HepG2 (cell line): ENCODE results near the gene CPS1. TPM values are rescaled to one million over a fixed set of nuclear protein-coding genes. Genes with fewer than 3 reads are reported as not detected.
A peak's percentile ranks its signal among the peaks of the same experiment; 100 is the strongest.

Experiments used
- BHLHE40 ChIP-seq: IDR thresholded peaks from 2 replicates; pipeline ENCODE4 v1.6.1; 2011; ENCODE audit warnings: low read length, improper control_type of control experiment
- BRCA1 ChIP-seq: sonication (generic); formaldehyde crosslinking; IDR thresholded peaks from 2 replicates; pipeline ENCODE4 v1.4.0; 2020; ENCODE audit warnings: missing genetic modification reagents
- DPF2 ChIP-seq: sonication (generic); formaldehyde crosslinking; IDR thresholded peaks from 2 replicates; pipeline ENCODE4 v1.4.0; 2020; ENCODE audit warnings: mild to moderate bottlenecking, low read depth, missing genetic modification reagents, borderline replicate concordance
- FOXK1 ChIP-seq: sonication (generic); formaldehyde crosslinking; IDR thresholded peaks from 2 replicates; pipeline ENCODE4 v1.4.0; 2020; ENCODE audit warnings: low read depth, missing genetic modification reagents, borderline replicate concordance
- HBP1 ChIP-seq: IDR thresholded peaks from 2 replicates; pipeline ENCODE4 v1.6.1; 2016; ENCODE audit warnings: low read depth, control low read depth
- HMGXB4 ChIP-seq, 2 experiments: sonication (generic) in 1 of 2; formaldehyde crosslinking in 1 of 2; IDR thresholded peaks; 2 replicates each; pipeline versions ENCODE4 v1.4.0 to v1.6.1; 2018 to 2020; ENCODE audit warnings: missing genetic modification reagents in 2 of 2, borderline replicate concordance in 1 of 2, low read depth in 1 of 2, mild to moderate bottlenecking in 1 of 2, missing biosample characterization in 1 of 2
- HOXA3 ChIP-seq: sonication (generic); formaldehyde crosslinking; IDR thresholded peaks from 2 replicates; pipeline ENCODE4 v1.5.0; 2020; ENCODE audit warnings: missing genetic modification reagents
- KLF6 ChIP-seq: IDR thresholded peaks from 2 replicates; pipeline ENCODE4 v1.8.0; 2016; ENCODE audit warnings: missing biosample characterization, missing genetic modification reagents
- MED13 ChIP-seq: sonication (generic); formaldehyde crosslinking; IDR thresholded peaks from 2 replicates; pipeline ENCODE4 v1.5.0; 2020; ENCODE audit warnings: missing genetic modification reagents
- NR2F6 ChIP-seq, 2 experiments: IDR thresholded peaks; 2 replicates each; pipeline ENCODE4 v1.6.1; 2016; ENCODE audit warnings: antibody characterized with exemption in 1 of 2, mild to moderate bottlenecking in 1 of 2
- PITX1 ChIP-seq: sonication (generic); formaldehyde crosslinking; IDR thresholded peaks from 2 replicates; pipeline ENCODE4 v1.5.1; 2020; ENCODE audit warnings: mild to moderate bottlenecking, missing genetic modification reagents
- SALL2 ChIP-seq: sonication (generic); formaldehyde crosslinking; IDR thresholded peaks from 2 replicates; pipeline ENCODE4 v1.8.1; 2023; ENCODE audit warnings: mild to moderate bottlenecking, missing genetic modification reagents, inconsistent platforms
- TEAD3 ChIP-seq: optimal IDR thresholded peaks from 2 replicates; pipeline ENCODE3; 2016; ENCODE audit warnings: borderline replicate concordance
- ZBTB33 ChIP-seq: sonication (generic); formaldehyde crosslinking; IDR thresholded peaks from 2 replicates; pipeline ENCODE4 v1.4.0; 2020; ENCODE audit warnings: missing genetic modification reagents
- ZBTB7B ChIP-seq: sonication (generic); formaldehyde crosslinking; IDR thresholded peaks from 2 replicates; pipeline ENCODE4 v1.4.0; 2020; ENCODE audit warnings: missing genetic modification reagents
- ZNF609 ChIP-seq: sonication (generic); formaldehyde crosslinking; IDR thresholded peaks from 2 replicates; pipeline ENCODE4 v1.4.0; 2020; ENCODE audit warnings: mild to moderate bottlenecking, missing genetic modification reagents, borderline replicate concordance
- polyA plus RNA-seq, 8 experiments: library from polyadenylated mRNA; depleted of rRNA in 3 of 8; stranded (reverse) in 7 of 8; unstranded in 1 of 8; fragments of >200 nt; fragmentation: Illumina TruSeq in 4 of 8; extraction: Trizol in 4 of 8; gene quantifications; 2 replicates each; pipeline versions ENCODE4 v1.2.1 to v1.2.3, GENCODE V29; 2011 to 2016; ENCODE audit warnings: low read depth in 4 of 8, missing spikeins in 1 of 8, mixed read lengths in 1 of 8; ENCODE audit not compliant: insufficient read depth in 1 of 8
- total RNA-seq, 5 experiments: library from RNA; depleted of rRNA; stranded (reverse); fragments of >200 nt; fragmentation: Illumina TruSeq; extraction: Trizol; gene quantifications; 2 replicates each; pipeline ENCODE4 v1.2.3, GENCODE V29; 2016; ENCODE audit warnings: low read depth in 1 of 5

Gene CPS1
- total and polyA plus RNA-seq, 2 of the 13 experiments (the other 11 are each of a cell fraction or from before 2014, with no cell fraction given) = 24.4 to 51.7 TPM

- peak; percentile 56; the same call in 1 of the 2 replicates for TF ChIP-seq SALL2 (CRISPR knock-in tag)
- peak; percentile 70; the same call in 1 of the 2 replicates for TF ChIP-seq MED13
- TF ChIP-seq NR2F6 (IDR thresholded peaks at IDR 0.05) = peak; percentile 85
- TF ChIP-seq NR2F6 (CRISPR knock-in tag; IDR thresholded peaks at IDR 0.05) = peak; percentile 61
- TF ChIP-seq DPF2 (CRISPR knock-in tag) = peak; percentile 89
- no peak for TF ChIP-seq ZBTB33
- no peak for TF ChIP-seq BRCA1 (CRISPR knock-in tag)
- peak; percentile 96 for TF ChIP-seq FOXK1 (CRISPR knock-in tag)
- peak; percentile 92 for TF ChIP-seq BHLHE40
- TF ChIP-seq HMGXB4 (CRISPR knock-in tag; IDR thresholded peaks at IDR 0.05; ENCODE audit: borderline replicate concordance in 1 of 2, low read depth in 1 of 2) = peak; percentile 22 to 31; a peak in 1 of 4 replicates
- peak; percentile 95 for TF ChIP-seq PITX1 (CRISPR knock-in tag)
- TF ChIP-seq HOXA3 (CRISPR knock-in tag) = peak; percentile 98
- TF ChIP-seq ZNF609 (CRISPR knock-in tag) = peak; percentile 98
- TF ChIP-seq ZBTB7B (CRISPR knock-in tag) = peak; percentile 84
- TF ChIP-seq HBP1 (CRISPR knock-in tag) = 0 out of 2 replicates have a peak, but pooled peaks have one; percentile 28
- peak; percentile 85; the same call in 1 of the 2 replicates for TF ChIP-seq KLF6 (CRISPR knock-in tag)
- peak; percentile 90 for TF ChIP-seq TEAD3 (CRISPR knock-in tag)
These were observed 7.5 kb upstream of the CPS1 start (continued) for GRCh38 chr2:210548878-210549384.
